K562 (cell line): ENCODE measurements around the gene RAB6B. TPM values are rescaled to one million over a fixed set of nuclear protein-coding genes. Genes with fewer than 3 reads are reported as not detected.

Experiments
- BRF1 ChIP-seq: IDR thresholded peaks from 3 replicates; pipeline ENCODE4 v1.6.1; 2011; ENCODE audit warnings: borderline replicate concordance, mild to moderate bottlenecking; ENCODE audit not compliant: insufficient read length; ENCODE audit errors: extremely low read depth
- CHD1 ChIP-seq: fragments of 200-600 bp; sonication (generic); IDR thresholded peaks from one replicate; pipeline ENCODE4 v1.6.1; 2012; ENCODE audit warnings: mild to moderate bottlenecking, moderate library complexity, low read length, inconsistent platforms
- COPS2 ChIP-seq: fragments of 450-650 bp; conservative IDR thresholded peaks from 2 replicates; pipeline ENCODE4 v1.6.1; 2016; ENCODE audit warnings: mild to moderate bottlenecking, moderate library complexity
- NR1H2 ChIP-seq: sonication (generic); formaldehyde crosslinking; IDR thresholded peaks from 2 replicates; pipeline ENCODE4 v1.4.0; 2020; ENCODE audit warnings: mild to moderate bottlenecking, missing genetic modification reagents
- ZZZ3 ChIP-seq: fragments of 450-650 bp; IDR thresholded peaks from 2 replicates; pipeline ENCODE4 v1.6.1; 2016; ENCODE audit warnings: antibody characterized with exemption, mild to moderate bottlenecking, moderate library complexity
- polyA plus RNA-seq, 8 experiments: library from polyadenylated mRNA; depleted of rRNA in 4 of 8; stranded (reverse) in 5 of 8; unstranded in 3 of 8; fragments of >200 nt; fragmentation: Nextera tagmentation in 2 of 8; fragmentation: Illumina TruSeq in 1 of 8; extraction: Ambion mirVana in 2 of 8; extraction: Trizol in 1 of 8; gene quantifications; 2 replicates each; pipeline versions ENCODE4 v1.2.1 to v1.2.3, GENCODE V29; 2011 to 2014; ENCODE audit warnings: inconsistent platforms in 1 of 8, missing spikeins in 1 of 8
- total RNA-seq, 7 experiments: library from RNA; depleted of rRNA in 6 of 7; stranded (reverse); fragments of >200 nt in 6 of 7; fragmentation: Illumina TruSeq in 2 of 7; extraction: Trizol in 2 of 7; gene quantifications; 2 replicates each; pipeline versions ENCODE4 v1.2.1 to v1.2.3, GENCODE V29; 2011 to 2021; ENCODE audit warnings: low replicate concordance in 1 of 7
- TF ChIP-seq, protein P1 (sequence below): fragments of 250-450 bp; sonication (Bioruptor Pico); IDR thresholded peaks from 2 replicates; pipeline ENCODE4 v1.4.0; 2020

The RAB6B gene
- total and polyA plus RNA-seq, 9 of the 15 experiments (the other 6 are each of a cell fraction or from before 2014, with no cell fraction given): 0.60 to 18.1 (median 1.5) TPM

GRCh38 chr3:133834621-133835417, 60.9 kb downstream of the RAB6B start (continued):
- TF ChIP-seq, protein P1, sequence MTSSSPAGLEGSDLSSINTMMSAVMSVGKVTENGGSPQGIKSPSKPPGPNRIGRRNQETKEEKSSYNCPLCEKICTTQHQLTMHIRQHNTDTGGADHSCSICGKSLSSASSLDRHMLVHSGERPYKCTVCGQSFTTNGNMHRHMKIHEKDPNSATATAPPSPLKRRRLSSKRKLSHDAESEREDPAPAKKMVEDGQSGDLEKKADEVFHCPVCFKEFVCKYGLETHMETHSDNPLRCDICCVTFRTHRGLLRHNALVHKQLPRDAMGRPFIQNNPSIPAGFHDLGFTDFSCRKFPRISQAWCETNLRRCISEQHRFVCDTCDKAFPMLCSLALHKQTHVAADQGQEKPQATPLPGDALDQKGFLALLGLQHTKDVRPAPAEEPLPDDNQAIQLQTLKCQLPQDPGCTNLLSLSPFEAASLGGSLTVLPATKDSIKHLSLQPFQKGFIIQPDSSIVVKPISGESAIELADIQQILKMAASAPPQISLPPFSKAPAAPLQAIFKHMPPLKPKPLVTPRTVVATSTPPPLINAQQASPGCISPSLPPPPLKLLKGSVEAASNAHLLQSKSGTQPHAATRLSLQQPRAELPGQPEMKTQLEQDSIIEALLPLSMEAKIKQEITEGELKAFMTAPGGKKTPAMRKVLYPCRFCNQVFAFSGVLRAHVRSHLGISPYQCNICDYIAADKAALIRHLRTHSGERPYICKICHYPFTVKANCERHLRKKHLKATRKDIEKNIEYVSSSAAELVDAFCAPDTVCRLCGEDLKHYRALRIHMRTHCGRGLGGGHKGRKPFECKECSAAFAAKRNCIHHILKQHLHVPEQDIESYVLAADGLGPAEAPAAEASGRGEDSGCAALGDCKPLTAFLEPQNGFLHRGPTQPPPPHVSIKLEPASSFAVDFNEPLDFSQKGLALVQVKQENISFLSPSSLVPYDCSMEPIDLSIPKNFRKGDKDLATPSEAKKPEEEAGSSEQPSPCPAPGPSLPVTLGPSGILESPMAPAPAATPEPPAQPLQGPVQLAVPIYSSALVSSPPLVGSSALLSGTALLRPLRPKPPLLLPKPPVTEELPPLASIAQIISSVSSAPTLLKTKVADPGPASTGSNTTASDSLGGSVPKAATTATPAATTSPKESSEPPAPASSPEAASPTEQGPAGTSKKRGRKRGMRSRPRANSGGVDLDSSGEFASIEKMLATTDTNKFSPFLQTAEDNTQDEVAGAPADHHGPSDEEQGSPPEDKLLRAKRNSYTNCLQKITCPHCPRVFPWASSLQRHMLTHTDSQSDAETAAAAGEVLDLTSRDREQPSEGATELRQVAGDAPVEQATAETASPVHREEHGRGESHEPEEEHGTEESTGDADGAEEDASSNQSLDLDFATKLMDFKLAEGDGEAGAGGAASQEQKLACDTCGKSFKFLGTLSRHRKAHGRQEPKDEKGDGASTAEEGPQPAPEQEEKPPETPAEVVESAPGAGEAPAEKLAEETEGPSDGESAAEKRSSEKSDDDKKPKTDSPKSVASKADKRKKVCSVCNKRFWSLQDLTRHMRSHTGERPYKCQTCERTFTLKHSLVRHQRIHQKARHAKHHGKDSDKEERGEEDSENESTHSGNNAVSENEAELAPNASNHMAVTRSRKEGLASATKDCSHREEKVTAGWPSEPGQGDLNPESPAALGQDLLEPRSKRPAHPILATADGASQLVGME (CRISPR knock-in tag): no peak
- TF ChIP-seq NR1H2 (CRISPR knock-in tag) (no peak), ZZZ3 (no peak), COPS2 (no peak), BRF1 (no peak), CHD1 (no peak)
- TF ChIP-seq, all 486 proteins: peak for 0
